ENCODE measurements around the gene DOC2A. TPM values are rescaled to one million over a fixed set of nuclear protein-coding genes. Genes with fewer than 3 reads are reported as not detected.

DOC2A gene
- not detected for total RNA-seq

DNA sequence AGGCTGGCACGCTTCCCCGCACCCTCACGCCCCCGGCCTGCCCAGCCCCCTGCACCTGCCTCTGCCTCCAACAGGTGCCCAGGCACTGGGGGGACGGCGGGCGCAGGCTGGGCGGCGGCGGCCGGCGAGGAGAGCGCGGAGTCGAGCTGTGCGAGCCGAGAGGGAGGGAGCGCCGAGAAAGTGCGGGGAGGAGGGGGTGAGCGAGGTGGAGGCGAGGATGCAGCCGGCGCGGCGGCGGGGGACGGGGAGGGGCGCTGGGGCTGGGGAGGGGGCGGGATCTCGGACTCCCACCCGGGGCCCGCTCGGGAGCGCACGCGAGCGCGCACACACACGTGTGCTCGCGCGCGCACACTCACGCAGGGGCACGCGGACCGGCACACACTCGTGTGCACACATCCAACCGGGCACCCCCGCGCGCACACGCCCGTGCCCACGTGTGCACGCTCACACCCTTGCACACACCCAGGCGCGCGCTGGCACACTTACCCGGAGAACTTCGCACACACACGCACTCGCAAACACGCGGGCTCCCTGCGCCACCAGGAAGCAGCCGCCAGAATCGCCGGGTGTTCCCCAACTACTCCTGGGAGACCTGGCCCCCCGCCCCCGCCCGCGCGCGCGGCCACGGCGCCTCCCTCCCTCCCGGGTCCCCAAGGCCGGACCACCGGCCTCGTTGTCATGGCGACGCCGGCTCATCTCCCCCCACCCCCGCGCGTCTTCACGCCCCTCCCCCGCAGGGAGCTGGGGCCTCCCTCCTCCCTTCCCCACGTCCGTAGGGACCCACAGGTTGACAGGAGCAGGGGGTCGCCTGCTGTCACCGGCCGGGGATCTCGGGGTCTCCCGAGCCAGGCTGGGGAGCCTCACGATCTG, at the start of gene DOC2A:
Gene DOC2A, minus strand, starts transcription at position 184 of the 870 bp plus-strand sequence. CDS start 805 bp downstream, outside the sequence.
- Histone ChIP-seq H3K9me3 (no peaks in the 10 kb centered on the region), H3K27me3 (peaks cover 13% of the 10 kb centered on the region), H3K4me3 (peak within 1 kb of the TSS; percentile 39 to 56), H3K4me1 (peaks cover 8 to 12% of the 10 kb centered on the region in 2 donors), H3K27ac (no peak within 1 kb of the TSS), H3K36me3 (no peaks in the 10 kb centered on the region)
- TF ChIP-seq, protein P1, sequence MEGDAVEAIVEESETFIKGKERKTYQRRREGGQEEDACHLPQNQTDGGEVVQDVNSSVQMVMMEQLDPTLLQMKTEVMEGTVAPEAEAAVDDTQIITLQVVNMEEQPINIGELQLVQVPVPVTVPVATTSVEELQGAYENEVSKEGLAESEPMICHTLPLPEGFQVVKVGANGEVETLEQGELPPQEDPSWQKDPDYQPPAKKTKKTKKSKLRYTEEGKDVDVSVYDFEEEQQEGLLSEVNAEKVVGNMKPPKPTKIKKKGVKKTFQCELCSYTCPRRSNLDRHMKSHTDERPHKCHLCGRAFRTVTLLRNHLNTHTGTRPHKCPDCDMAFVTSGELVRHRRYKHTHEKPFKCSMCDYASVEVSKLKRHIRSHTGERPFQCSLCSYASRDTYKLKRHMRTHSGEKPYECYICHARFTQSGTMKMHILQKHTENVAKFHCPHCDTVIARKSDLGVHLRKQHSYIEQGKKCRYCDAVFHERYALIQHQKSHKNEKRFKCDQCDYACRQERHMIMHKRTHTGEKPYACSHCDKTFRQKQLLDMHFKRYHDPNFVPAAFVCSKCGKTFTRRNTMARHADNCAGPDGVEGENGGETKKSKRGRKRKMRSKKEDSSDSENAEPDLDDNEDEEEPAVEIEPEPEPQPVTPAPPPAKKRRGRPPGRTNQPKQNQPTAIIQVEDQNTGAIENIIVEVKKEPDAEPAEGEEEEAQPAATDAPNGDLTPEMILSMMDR (IDR thresholded peaks at IDR 0.05), result no peak
- intact Hi-C loops (cut with DNase I), result no loop called here
- no peak for DNase-seq (ENCODE audit: low spot score in 2 of 2)

- intact Hi-C loops (cut with DNase I), result loop anchor here (10.0 kb wide), 1 partner anchor 594 kb away; the partner anchor contains the start of genes FBRS and PRR14
- H3K4me1 ChIP-seq, result peaks cover 4 to 13% of the 10 kb centered on the region in 2 donors
- no peaks in the 10 kb centered on the region for H3K9me3 ChIP-seq
- DNase-seq (ENCODE audit: low spot score in 2 of 2), result no peak
- H3K27me3 ChIP-seq, result no peaks in the 10 kb centered on the region
- H3K36me3 ChIP-seq, result no peaks in the 10 kb centered on the region
- H3K4me3 ChIP-seq, result no peak overlapping the region
- TF ChIP-seq, protein P1 (IDR thresholded peaks at IDR 0.05), result no peak
- no peak overlapping the region for H3K27ac ChIP-seq
These were observed 49.5 kb upstream of the DOC2A start for GRCh38 chr16:30060346-30060745.

GRCh38 chr16:30054959-30055553, 44.2 kb upstream of the DOC2A start:
- intact Hi-C loops (cut with DNase I), result loop anchor here (5.0 kb wide), 3 partner anchors 37 to 67 kb away; partner anchors contain the start of genes HIRIP3, INO80E, MAPK3 and TBX6
- Histone ChIP-seq H3K9me3 (no peaks in the 10 kb centered on the region), H3K36me3 (no peaks in the 10 kb centered on the region), H3K27ac (no peak overlapping the region), H3K27me3 (no peaks in the 10 kb centered on the region), H3K4me3 (no peak overlapping the region), H3K4me1 (peaks cover 0 to 12% of the 10 kb centered on the region in 2 donors)
- TF ChIP-seq, protein P1 (IDR thresholded peaks at IDR 0.05), result peak in 2 of 3 experiments; percentile 7 to 8
- no peak for DNase-seq (ENCODE audit: low spot score in 2 of 2)

GRCh38 chr16:30054451-30054850, 43.6 kb upstream of the DOC2A start:
- no peak for DNase-seq (ENCODE audit: low spot score in 2 of 2)
- peak overlapping the region in 1 of 2 donors; percentile 79 for H3K4me3 ChIP-seq
- peaks cover 0 to 12% of the 10 kb centered on the region in 2 donors for H3K4me1 ChIP-seq
- TF ChIP-seq, protein P1 (IDR thresholded peaks at IDR 0.05), result no peak
- no peaks in the 10 kb centered on the region for H3K9me3 ChIP-seq
- intact Hi-C loops (cut with DNase I), result loop anchor here (5.0 kb wide), 3 partner anchors 38 to 68 kb away; partner anchors contain the start of genes HIRIP3, INO80E, MAPK3 and TBX6
- no peaks in the 10 kb centered on the region for H3K27me3 ChIP-seq
- no peaks in the 10 kb centered on the region for H3K36me3 ChIP-seq
- no peak overlapping the region for H3K27ac ChIP-seq

DNA sequence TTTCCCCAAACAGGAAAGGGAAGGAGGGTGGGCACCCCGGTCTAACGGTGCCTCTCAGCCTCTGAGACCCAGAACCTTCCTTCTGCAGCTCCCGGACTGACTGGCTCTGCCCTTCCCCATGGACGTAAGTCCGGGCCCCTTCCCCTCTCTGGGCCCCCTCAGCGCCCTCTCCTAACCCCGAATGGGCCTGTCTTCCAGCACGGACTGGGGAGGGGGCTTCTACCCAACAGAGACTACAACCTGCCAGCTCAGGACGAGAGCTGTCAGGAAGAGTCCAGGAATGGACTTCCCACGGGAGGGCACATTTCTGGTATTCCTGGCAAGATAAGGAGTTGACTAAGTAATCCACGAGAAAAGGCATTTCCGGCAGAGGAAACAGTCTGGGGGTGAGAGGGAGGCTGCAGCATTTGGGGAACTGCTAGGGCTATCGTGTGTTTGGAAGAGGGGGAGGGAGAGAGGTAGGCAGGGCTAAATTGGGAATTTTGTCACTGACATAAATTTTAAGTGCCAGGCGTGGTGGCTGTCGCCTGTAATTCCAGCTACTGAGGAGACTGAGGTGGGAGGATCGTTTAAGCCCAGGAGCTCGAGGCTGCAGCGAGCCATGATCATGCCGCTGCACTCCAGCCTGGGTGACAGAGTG, 42.7 kb upstream of the DOC2A start:
- Histone ChIP-seq H3K27me3 (no peaks in the 10 kb centered on the region), H3K4me1 (peaks cover 0 to 12% of the 10 kb centered on the region in 2 donors), H3K4me3 (peak overlapping the region; percentile 79 to 88), H3K27ac (peak overlapping the region; percentile 41 to 59), H3K9me3 (no peaks in the 10 kb centered on the region), H3K36me3 (no peaks in the 10 kb centered on the region)
- intact Hi-C loops (cut with DNase I), result loop anchor here (1.0 to 5.0 kb wide), 4 partner anchors 12 to 69 kb away; partner anchors contain the start of genes ALDOA, HIRIP3, INO80E and MAPK3
- TF ChIP-seq, protein P1 (IDR thresholded peaks at IDR 0.05), result no peak
- no peak for DNase-seq (ENCODE audit: low spot score in 2 of 2)

Data from ascending aorta (tissue), 2 donors.